GM20000 (cell line): Measurements from ENCODE around the gene CBLB.

Experiments
- DNase-seq: peaks from one replicate; pipeline ENCODE4 v3.0.0; 2012; ENCODE audit warnings: low spot score
- CTCF ChIP-seq: IDR thresholded peaks from 2 replicates; pipeline ENCODE4 v1.5.1; 2012; ENCODE audit warnings: mild to moderate bottlenecking, control low read depth; ENCODE audit errors: extremely low read depth, missing control alignments

The CBLB gene

DNA sequence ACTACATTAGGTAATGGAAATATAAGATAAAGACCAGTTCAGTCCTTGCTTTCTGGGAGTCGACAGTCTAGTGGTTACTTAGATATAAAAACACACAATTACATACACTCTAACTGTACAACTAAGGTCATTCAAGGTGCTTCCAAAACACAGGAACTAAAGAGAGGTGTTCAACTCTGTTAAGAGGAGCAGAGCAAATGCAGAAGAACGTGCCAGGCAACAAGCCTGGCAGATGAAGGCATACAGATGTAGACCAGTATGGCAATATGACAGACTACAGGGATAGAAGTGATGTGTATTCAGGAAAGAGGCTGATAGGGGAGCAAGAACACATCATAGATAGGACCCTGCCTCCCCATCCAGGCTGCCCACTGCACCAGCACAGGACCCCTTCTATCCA is 78.3 kb downstream of the CBLB start:
- DNase-seq: no peak
- TF ChIP-seq CTCF: no peak

- DNase-seq: no peak
- no peak for TF ChIP-seq CTCF
These were observed 80.2 kb downstream of the CBLB start for GRCh38 chr3:105788593-105788992.

GRCh38 chr3:105787453-105787852 is 81.4 kb downstream of the CBLB start:
- no peak for TF ChIP-seq CTCF
- DNase-seq: no peak

DNA sequence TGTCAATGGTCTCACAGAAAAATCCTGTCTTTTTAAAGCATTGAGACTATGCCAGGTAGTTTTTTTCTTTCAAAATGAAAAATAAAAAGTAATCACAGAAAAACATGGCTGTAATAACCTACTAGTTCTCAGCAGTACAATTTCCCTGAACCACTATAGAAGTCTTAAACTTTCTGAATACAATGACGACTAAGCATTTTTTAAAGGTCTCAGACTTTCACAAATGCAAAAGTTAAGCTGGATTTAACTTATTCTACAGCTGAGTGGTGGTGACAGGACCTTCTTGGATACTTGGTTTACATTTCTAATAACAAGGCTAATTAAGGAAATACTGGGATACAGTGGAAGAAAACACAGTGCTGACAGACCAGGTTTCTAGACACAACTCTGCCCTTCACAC is 81.8 kb downstream of the CBLB start:
- DNase-seq: no peak
- no peak for TF ChIP-seq CTCF

DNA sequence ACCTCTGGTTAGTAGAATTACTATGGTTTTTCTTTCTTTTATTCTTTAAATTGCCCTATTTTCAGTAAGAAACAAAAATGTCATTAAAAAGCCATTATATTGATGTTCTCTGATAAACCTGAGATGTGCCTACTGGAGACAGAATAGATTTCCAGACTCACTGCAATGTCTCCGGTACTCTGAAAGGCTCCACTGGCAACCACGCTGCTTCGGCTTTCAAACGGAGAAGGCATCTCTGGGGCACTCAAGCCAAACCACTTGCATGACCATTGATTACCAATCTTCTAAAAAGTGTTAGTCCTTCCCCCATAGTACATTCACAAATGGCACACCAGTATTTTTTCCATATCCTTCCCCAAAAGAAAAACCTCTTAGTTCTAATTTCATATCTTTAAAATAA is 82.6 kb downstream of the CBLB start:
- no peak for TF ChIP-seq CTCF

GRCh38 chr3:105785803-105786202 is 83.0 kb downstream of the CBLB start:
- no peak for DNase-seq
- no peak for TF ChIP-seq CTCF

More for the DNA sequence above, 82.6 kb downstream of the CBLB start:
- DNase-seq: no peak

- no peak for TF ChIP-seq CTCF
- DNase-seq: no peak
These were observed 85.2 kb downstream of the CBLB start for GRCh38 chr3:105783631-105784030.

GRCh38 chr3:105781871-105782270 is 86.9 kb downstream of the CBLB start:
- no peak for TF ChIP-seq CTCF
- no peak for DNase-seq
